Midbrain (tissue), 1 donor: ENCODE data around the gene UGP2.

Experiments used
- DNase-seq: peaks from one replicate; lab custom pipeline; 2025; lab: John Stamatoyannopoulos, UW

The UGP2 gene

DNA sequence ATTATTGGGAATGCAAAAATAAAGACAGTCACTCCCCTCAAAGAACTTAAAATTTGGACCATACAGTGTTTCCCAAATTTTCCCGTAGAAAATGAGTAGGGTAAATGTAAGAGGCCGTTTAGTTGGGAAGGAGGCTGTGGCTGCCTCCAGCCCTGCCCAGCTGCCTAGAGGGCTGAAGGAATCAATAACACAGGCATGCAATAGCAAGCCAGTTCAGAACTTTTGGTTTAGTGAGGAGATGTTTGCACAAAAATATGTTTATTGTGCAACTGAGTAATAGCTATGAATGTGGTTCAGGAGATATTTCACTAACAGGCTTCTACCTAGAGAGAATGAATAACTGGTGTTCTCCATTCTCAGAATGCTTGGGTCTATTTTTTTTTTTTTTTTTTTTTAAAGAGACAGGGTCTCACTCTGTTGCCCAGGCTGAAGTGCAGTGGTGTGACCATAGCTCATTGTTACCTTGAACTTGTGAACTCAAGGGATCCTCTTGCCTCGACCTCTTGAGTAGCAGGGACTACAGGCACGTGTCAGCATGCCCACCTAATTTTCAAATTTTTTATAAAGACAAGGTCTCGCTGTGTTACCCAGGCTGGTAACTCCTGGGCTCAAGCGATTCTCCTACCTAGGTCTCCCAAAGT is 23.6 kb downstream of the UGP2 start:
- DNase-seq = no peak

DNA sequence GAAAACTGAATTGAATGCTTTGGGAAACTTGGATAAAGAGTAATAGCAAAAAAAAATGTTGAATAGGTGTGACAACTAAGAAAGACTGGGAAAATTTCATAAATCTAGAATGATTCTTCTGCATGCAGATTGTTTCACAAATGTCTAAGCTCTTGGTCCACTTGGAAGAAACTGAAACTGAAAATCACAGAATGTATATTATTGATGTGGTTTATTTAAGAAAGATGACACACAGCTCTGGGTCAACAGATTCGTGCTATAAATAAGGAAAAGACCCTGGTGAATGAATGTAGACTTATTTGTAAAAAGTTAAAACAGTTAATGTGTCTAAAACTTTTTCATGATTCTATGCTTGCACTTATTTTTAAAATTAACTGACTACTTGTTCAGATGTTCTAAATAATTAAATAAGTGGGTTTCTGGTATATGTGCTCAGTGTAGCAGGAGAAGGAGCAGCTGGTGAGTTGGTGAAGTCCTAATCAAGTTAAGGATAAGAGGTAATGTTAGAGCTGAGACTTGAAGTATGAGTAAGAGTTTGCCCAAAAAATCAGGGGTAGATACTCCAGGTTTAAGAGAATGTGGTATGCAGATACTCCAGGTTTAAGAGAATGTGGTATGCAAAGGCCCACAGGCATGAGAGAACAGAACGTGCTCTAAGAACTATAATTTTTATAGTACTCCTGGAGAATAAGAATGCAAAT is 24.5 kb downstream of the UGP2 start:
- DNase-seq = no peak

DNA sequence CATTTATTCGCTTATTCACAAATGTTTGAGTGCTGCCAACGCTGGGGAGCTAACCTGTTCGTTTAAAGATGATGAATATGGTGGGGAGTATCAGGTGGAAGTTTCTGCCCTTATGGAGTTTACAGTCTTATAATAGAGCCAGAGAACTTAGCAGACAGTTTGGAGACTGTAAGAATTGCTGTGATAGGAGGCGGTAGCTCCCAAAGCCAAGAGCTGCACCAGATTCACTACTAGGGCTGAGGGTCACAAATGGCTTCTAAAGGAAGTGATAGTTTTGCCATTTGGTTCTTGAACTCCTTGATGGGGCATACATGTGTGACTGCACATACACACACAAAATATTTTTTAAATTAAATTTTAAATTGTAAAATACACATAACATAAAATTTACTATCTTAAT is 29.0 kb downstream of the UGP2 start:
- no peak for DNase-seq

DNA sequence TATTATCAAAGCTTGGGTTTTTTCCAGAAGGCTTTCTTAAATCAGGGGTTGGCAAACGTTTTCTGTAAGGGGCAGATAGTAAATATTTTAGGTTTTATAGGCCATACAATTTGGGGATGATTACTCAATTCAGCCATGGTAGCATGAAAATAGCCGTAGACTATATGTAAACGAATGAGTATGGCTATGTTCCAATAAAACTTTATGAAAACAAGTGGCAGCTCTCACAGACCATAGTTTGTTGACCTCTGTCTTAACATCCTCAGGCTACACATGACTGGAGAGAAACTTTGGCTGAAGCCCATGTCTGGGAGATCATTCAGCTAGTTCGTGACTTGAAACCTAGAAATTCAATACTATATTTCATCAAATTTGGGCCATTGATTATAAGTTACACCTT is 30.2 kb downstream of the UGP2 start:
- no peak for DNase-seq

DNA sequence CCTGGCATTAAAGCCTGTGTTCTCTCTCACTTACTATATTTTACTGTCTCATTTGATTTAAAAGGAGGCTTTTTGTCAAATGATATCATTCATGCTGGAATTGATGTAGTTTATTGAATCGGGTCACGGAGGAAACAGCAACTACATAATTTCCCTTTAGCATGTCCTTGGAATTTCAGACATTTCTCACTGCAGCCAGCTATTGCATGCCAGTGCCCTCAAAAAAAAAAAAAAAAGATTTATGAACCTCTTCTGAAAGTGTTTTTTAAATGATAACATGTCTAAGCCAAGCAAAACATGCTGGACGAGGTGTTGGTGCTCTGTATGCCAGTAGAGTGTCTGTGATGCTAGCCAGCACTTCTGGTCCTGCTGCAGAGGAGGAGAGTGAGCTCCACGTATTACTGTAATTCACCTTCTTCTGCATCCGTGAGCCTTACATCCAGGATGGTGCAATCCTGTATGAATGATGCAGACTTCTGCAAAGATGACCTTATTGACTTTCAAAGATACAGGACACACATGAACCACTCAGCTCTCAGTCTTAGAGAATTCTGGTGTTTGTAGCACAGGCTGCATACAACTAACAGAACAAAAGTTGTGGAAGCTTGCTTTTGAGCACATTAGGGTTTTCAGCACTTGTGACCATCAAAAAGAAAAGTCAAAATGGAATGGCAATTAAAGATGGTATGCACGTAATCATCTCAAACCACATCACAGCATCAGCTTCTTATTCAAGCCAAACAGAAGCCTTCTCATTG is 31.1 kb downstream of the UGP2 start:
- DNase-seq = no peak

DNA sequence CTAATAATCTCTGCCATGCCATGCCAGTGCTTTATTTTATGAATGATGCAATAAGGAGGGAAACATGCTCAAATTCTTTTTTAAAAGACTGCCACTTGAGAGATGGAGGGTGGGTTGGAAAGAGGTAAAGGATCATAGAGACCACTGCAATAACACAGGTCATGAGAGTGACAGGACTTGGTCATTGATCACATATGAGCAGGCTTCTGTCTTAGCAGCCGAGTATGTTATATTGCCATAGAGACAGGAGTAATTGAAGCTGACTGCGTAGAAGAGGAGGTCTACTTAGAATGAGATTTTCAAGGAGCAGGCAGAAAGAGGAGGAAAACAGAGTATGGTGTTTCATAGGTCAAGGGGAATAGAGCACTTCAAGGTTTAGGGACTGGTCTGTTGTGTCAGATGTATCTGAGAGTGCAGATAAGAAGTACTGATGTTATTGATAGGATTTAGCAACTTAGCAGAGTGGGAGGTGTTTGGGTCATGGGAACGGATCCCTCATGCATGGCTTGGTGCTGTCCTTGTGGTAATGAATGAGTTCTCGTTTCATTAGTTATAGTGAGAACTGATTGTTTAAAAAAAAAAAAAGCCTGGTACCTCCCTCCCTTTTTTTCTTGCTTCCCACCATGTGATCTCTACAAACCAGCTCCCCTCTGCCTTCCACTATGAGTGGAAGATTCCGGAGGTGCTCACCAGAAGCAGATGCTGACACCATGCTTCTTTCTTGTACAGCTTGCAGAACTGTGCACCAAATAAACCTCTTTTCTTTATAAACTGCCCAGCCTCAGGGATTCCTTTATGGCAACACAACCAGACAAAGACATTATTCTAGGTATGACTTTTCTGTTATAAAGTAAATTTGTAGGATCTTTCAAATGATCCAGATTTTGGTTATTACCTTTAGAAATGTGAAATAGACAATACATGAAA is 32.8 kb downstream of the UGP2 start:
- DNase-seq = no peak

DNA sequence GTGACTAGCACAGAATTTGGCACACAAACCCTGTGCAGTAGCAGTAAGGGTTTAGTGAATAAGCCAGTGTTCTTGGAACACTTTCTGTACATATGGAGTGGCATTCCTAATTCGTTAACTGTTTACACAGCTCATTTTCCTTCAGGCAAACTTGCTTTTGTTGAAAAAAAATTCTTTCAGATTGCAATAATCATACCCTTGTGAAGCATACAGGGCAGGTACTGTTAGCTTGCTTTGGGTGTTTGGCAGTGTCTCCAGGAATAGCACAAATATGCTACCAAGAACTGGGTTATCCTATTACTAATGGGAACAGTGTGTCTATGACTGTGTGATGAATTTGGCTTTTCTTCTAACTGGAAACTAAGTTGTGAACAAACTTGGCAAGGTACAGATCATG is 33.4 kb downstream of the UGP2 start:
- DNase-seq = no peak

DNA sequence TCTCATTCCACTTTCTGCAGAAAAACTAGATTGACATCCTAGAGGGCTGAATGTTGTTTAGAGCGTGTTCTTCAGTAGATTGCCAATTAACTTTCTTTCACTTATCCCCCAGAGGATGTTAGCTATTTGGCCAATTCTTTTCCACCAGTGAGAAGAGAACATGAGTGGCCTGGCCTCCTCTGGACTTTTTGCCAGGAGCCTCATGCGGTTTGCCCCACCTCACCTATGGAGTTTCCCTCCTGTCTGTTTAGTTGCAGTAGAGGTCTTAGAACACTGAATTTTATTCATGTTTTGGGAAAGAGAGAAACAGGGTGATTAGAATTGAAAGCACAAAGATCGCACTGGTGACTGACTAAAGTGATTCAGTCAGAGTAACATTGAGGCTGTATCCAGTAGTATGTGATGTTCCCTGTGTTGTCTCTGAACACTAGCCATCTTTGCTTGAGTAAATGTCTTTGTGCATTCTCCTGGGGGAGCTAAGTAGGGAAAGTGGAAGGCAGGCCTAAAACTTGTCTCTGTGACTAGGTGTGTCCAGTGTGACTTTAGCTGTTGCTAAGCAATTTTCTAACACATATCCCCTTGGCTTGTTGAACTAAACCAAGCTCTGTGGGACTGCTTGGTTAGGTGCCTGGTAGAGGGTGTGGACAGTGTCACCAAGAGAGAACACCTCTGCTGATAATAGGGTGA is 34.0 kb downstream of the UGP2 start:
- DNase-seq = no peak

DNA sequence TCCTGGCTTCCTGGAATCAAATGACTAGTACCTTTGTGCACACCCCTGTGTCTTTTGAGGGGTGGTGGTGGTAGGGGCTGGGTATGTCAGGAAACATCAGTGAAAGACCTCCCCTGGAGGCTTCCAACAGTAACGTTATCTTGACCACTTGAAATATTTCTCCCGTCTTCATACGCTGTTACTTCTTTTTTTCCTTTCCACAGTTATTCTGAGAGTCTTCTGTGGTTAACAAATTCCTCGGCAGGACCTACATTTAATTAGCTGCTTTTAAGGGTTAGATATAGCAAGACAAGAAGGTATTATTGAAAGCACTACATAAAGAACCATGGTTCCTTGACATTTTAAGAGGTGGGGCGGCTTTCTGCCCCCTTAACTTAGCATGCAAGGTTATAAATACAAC is 34.6 kb downstream of the UGP2 start:
- DNase-seq = no peak

DNA sequence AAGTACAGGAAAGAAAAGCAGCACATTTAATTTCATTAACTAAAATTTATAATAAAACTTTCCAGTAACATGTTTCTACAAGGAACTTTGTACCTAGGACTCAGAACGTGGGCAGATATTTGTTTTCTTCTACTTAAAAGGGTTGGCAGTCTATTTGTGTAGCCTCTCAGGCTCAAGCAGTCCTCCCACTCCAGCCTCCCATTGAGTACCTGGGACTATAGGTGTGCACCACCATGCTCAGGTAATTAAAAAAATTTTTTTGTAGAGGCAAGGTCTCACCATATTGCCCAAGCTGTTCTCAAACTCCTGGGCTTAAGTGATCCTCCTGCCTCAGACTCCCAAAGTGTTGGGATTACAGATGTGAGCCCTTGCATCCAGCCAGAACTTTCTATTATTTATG is 36.8 kb downstream of the UGP2 start:
- no peak for DNase-seq

DNA sequence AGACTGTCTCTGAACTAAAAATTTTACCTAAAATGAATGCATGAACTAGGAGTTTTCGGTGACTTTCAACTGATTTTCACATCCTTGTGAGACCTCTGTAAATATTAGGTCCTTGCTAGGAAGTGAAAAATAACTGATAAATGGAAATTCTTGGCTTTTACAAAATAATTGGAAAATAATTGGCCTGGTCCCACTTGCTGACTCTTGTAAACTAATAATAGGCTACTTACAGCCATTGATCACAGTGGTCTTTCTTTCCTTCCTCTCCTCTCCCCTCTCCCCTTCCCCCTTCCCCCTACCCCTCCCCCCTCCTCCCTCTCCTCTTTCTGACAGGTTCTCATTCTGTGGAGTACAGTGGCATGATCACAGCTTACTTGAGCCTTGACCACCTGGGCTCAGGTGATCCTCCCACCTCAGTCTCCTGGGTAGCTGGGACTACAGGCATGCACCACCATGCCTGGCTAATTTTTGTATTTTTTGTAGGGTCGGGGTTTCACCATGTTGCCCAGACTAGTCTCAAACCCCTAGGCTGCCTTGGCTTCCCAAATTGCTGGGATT is 38.3 kb downstream of the UGP2 start:
- DNase-seq = no peak

DNA sequence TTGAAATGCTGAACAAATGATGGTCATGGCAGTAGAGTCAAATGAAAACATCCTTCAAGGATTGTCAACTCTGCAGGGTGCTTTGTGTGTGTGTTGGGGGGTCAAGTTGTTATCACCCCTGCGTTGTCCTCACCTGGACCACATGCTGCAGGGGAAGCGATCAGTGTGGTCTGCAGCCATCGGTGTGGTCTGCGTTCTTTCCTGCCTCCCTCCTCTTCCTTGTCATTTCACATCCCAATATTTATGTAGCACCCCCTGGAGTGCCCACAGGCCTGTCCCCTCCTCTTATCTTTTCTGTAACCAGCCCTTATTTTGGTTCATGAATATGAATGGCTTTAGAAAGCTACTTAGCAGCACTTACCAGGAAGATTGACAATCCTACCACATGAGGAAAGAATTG is 38.9 kb downstream of the UGP2 start:
- no peak for DNase-seq

DNA sequence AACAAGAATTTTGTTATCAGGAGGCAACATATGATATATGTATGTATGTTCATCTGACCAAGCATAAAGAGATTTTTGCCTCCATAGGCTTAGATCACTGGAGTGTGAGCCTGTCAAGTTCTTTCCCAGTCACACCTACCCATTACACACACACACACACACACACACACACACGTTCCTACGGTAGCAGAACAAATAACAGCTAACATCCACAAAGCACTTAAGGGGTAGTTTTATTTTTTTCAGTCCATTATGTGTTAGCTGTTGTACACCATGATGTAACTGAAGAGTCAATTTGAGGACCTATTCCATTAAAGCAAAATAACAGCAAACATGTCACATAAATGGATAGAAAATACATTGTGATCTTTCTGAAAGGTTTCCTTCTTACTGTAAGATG is 39.5 kb downstream of the UGP2 start:
- no peak for DNase-seq

DNA sequence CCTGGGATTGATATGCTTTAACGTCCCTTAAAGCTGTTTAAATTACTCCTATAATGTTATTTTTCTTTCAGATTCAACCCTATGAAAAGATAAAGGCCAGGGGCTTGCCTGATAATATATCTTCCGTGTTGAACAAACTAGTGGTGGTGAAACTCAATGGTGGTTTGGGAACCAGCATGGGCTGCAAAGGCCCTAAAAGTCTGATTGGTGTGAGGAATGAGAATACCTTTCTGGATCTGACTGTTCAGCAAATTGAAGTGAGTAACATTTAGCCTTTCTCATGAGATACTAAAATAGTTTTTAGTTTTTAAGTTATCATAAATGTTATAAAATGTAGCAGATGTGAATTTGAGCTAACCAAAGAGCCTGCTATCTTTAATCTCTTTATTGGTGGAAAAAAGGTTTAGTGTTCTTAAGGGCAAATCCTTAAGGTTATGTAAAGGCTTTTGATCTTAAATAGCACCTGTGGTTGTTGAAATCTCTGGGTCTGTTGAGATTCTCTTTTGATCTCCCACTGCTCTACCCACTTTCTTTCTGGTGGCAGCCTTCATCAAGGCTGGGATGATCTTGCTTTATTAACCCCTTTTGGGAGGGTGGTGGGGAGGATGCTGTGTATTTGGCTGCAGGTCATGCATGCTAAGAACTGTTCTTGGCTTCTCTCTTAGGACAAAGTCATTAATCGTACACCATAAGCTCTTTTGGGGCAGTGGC is 40.9 kb downstream of the UGP2 start:
- DNase-seq = no peak

DNA sequence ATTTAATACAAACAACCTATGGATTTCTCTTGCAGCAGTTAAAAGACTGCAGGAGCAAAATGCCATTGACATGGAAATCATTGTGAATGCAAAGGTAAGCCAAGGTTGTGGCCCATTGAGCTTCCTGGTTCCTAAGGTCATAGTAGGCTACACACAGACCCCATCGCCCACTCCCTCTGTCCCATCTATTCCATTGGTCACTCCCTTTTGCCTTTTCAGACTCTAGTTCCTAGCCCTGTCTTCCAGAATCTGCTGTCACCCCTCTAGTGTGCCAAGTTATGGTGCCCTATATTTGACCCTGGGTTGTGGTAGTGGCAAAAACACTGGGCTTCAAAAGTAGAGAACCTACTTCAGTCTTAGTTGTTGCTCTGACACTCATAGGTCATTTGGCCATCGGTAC is 44.7 kb downstream of the UGP2 start:
- DNase-seq = no peak

DNA sequence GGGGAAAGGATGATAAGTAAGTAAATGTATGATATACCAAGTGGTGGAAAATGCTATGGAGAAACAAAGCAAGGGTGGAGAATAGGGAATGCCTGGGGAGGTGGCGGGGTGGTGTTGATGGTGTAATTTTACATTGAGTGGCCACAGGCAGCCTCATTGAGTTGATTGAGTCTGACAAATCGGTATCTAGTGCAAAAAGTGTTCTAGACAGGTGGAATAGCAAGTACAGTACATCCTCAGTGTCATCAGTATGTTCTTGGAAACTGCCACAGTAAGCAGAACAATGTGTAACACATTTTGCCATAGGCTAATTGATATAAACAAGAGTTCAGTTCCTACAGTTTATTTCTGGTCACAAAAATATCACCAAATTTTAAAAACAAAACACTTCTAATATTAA is 46.4 kb downstream of the UGP2 start:
- DNase-seq = no peak

DNA sequence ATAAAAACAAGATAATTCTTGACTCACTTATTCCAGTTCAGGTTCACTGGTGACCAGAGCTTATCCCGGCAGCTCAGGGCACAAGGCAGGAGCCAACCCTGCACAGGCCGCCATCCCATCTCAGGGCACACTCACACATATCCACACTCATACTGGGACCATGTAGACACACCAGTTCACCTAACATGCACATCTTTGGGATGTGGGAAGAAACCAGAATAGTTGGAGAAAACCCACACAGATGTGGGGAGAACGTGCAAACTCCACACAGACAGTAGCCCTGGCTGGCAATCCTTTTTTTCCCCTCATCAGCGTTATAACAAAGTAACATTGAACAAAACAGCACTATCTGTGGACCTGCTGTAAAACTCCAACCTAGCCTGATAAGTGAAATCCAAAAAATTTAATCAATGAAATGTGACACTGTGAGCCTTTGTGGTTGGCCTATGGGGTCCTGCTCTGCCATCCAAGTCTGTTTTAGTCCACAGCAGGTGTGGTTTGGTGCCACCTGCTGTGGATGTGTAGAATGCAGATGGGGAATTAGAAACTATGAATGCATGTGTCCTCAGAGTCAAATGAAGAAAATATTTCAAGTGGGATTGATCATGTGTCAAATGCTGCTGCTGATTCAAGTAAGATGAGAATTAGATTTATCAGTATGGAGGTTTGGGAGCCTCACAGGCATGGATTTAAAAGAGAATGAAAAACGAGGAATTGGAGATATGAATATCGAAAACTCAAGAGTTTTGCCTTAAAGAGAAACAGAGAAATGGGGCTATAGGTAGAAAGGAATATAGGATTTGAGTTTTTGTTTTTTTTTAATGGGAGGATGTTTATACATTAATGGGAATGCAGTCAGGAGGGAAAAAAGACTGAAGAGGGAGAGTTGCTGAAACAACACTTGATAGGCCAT is 47.0 kb downstream of the UGP2 start:
- peak; percentile 60 for DNase-seq

DNA sequence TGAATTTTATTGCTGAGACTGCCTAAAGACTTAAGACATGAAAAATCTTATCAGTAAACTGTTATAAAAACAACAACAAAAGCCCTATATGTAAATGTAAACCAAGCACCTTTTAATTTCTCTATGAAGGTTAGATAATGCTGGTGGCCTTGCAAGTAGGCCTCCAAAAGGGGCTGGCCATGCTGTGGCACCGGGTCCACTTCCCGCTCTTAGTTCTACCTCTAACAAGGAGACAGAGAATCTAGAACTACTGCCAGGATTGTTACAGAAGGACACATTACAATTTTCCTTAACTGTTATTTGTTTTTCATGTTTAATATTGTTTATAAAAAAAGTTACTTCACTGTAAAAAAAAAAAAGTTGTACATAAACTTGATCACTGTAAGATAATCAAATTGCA is 49.0 kb downstream of the UGP2 start:
- DNase-seq = no peak

DNA sequence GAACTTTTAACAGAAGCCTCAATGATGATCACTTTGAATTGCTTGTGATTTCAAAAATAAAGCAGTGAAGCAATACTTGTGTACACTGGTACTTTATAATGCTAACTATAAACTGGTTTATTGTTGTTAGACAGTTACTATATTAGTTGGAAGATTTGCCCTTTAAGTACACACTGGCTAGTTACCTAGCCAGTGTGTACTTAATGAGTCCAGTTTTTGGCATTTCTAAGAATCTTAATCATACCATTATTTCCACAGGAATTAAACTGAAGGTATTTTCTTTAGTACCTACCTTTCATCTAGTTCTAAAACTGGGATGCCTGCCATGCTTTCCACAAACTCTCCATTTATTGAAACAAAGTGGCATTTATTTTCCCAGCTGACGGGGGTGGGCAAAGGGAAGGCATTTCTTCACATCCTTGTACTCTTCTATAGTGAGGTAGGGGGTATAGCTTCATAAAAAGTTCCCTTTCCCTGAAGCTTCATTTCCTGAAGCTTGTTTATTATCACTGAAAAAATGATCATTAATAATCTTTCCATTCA is 49.9 kb downstream of the UGP2 start:
- peak; percentile 8 for DNase-seq
